Neural progenitor cell (in vitro differentiated cells): ENCODE measurements around the gene ZNF710.

Source experiments
- EZH2 ChIP-seq: fragments of 200-600 bp; sonication (generic); IDR thresholded peaks from 2 replicates; pipeline ENCODE4 v1.6.1; 2017; ENCODE audit warnings: antibody characterized with exemption, mild to moderate bottlenecking, moderate library complexity
- EZH2phosphoT487 ChIP-seq: fragments of 200-600 bp; sonication (generic); IDR thresholded peaks from 2 replicates; pipeline ENCODE4 v1.6.1; 2017; ENCODE audit warnings: antibody characterized with exemption
- TF ChIP-seq, protein P1 (sequence below): fragments of 200-600 bp; sonication (generic); IDR thresholded peaks from 2 replicates; pipeline ENCODE4 v1.5.1; 2017; ENCODE audit warnings: antibody characterized with exemption, mild to moderate bottlenecking

DNA sequence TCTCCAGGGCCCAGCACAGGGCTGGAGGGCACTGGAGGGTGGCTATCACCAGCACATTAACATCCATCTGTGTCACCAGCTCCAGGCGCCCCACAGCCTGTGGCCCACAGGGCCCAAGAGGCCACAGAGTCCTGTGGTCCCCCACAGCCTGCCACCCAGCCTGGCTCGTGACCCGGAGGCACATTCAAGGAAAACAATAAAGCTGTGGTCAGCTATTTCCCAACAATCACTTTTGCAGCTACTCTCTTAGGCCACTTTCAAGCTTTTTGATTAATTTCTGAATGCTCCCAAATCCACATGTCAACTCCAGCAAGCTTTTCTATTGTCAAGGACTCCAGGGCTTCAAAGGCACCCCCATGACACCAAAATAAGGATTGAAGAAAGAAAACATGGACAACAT is 84.4 kb downstream of the ZNF710 start:
- TF ChIP-seq, protein P1, sequence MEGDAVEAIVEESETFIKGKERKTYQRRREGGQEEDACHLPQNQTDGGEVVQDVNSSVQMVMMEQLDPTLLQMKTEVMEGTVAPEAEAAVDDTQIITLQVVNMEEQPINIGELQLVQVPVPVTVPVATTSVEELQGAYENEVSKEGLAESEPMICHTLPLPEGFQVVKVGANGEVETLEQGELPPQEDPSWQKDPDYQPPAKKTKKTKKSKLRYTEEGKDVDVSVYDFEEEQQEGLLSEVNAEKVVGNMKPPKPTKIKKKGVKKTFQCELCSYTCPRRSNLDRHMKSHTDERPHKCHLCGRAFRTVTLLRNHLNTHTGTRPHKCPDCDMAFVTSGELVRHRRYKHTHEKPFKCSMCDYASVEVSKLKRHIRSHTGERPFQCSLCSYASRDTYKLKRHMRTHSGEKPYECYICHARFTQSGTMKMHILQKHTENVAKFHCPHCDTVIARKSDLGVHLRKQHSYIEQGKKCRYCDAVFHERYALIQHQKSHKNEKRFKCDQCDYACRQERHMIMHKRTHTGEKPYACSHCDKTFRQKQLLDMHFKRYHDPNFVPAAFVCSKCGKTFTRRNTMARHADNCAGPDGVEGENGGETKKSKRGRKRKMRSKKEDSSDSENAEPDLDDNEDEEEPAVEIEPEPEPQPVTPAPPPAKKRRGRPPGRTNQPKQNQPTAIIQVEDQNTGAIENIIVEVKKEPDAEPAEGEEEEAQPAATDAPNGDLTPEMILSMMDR, result no peak
- TF ChIP-seq EZH2 (no peak), EZH2phosphoT487 (no peak)
